Endothelial cell of umbilical vein (primary cell): ENCODE results near the gene SLC16A6. TPM values are rescaled to one million over a fixed set of nuclear protein-coding genes. Genes with fewer than 3 reads are reported as not detected.

ENCODE experiments used
- BruUV-seq: library from RNA; stranded (reverse); fragments of 400-500 nt; replicated peaks from 2 replicates; lab custom pipeline; 2021; lab: Mats Ljungman, UMichigan
- CTCF ChIA-PET: fragments of 300-600, 350-600 bp; sonication (Branson Sonifier 250); formaldehyde crosslinking; loops from one replicate; lab custom pipeline; 2021; ENCODE audit warnings: antibody characterized with exemption, inconsistent platforms; lab: Charles Lee
- POLR2A ChIA-PET: fragments of 300-600, 350-600 bp; sonication (Branson Sonifier 250); formaldehyde crosslinking; loops from one replicate; lab custom pipeline; 2021; ENCODE audit warnings: antibody characterized with exemption, inconsistent platforms; lab: Charles Lee
- DNase-seq: peaks from one replicate; pipeline ENCODE4 v3.0.0-alpha.2; 2011; ENCODE audit warnings: low read depth, low spot score
- FAIRE-seq: peaks from 2 replicates; lab custom pipeline; 2011; peaks lifted over from hg19 to GRCh38; lab: Jason Lieb, UNC
- H2AFZ ChIP-seq: 2 replicates; pipeline ENCODE4 v1.6.0; 2012; ENCODE audit warnings: low read depth, low read length, control low read depth, inconsistent platforms
- H3K27ac ChIP-seq: 2 replicates; pipeline ENCODE4 v1.5.1; 2011; ENCODE audit warnings: low read depth, mild to moderate bottlenecking, control low read depth, low read length, moderate library complexity; ENCODE audit not compliant: insufficient read depth
- H3K27me3 ChIP-seq, 2 experiments: 2 replicates each; pipeline versions ENCODE4 v1.6.0 to v1.6.1; 2011; ENCODE audit warnings: low read length in 2 of 2, mixed read lengths in 1 of 2; ENCODE audit not compliant: control insufficient read depth in 2 of 2, insufficient read depth in 2 of 2
- H3K36me3 ChIP-seq, 2 experiments: 2 replicates in 1 of 2; 3 replicates in 1 of 2; pipeline ENCODE4 v1.5.1; 2011; ENCODE audit warnings: low read length in 2 of 2, mild to moderate bottlenecking in 1 of 2, moderate library complexity in 1 of 2; ENCODE audit not compliant: control insufficient read depth in 2 of 2, insufficient read depth in 2 of 2; ENCODE audit errors: extremely low read depth in 1 of 2
- H3K4me1 ChIP-seq: 3 replicates; pipeline ENCODE4 v1.5.1; 2011; ENCODE audit warnings: mild to moderate bottlenecking, low read length; ENCODE audit not compliant: control insufficient read depth, insufficient read depth; ENCODE audit errors: extremely low read depth
- H3K4me2 ChIP-seq: 2 replicates; pipeline ENCODE4 v1.6.1; 2011; ENCODE audit warnings: low read length, control low read depth, mixed read lengths; ENCODE audit not compliant: insufficient read depth
- H3K4me3 ChIP-seq, 3 experiments: fragments of 200-600 bp in 1 of 3; sonication (generic), shearing (Covaris generic) in 1 of 3; replicated peaks in 1 of 3; 2 replicates each; pipeline ENCODE4 v1.5.1; 2011 to 2016; ENCODE audit warnings: control low read depth in 3 of 3, low read length in 3 of 3, mild to moderate bottlenecking in 2 of 3, inconsistent platforms in 1 of 3, low read depth in 1 of 3, moderate library complexity in 1 of 3; ENCODE audit not compliant: insufficient read depth in 1 of 3
- H3K79me2 ChIP-seq: 2 replicates; pipeline ENCODE4 v1.6.0; 2012; ENCODE audit warnings: low read length, inconsistent platforms; ENCODE audit not compliant: control insufficient read depth, insufficient read depth
- H3K9ac ChIP-seq: replicated peaks from 2 replicates; pipeline ENCODE3; 2011; ENCODE audit warnings: low read length, control low read depth; ENCODE audit not compliant: insufficient read depth; ENCODE audit errors: extremely low read depth
- H3K9me1 ChIP-seq: replicated peaks from 3 replicates; pipeline ENCODE4 v1.6.0; 2011; ENCODE audit warnings: mild to moderate bottlenecking, low read length; ENCODE audit not compliant: control insufficient read depth, insufficient read depth; ENCODE audit errors: extremely low read depth
- H3K9me3 ChIP-seq: replicated peaks from 2 replicates; pipeline ENCODE4 v1.5.1; 2012; ENCODE audit warnings: low read length, inconsistent platforms; ENCODE audit not compliant: control insufficient read depth, insufficient read depth
- H4K20me1 ChIP-seq: replicated peaks from 2 replicates; pipeline ENCODE3; 2011; ENCODE audit warnings: mild to moderate bottlenecking, low read length; ENCODE audit not compliant: control insufficient read depth, insufficient read depth; ENCODE audit errors: extremely low read depth
- CTCF ChIP-seq, 2 donors: IDR thresholded peaks; 1 replicate in 1 of 2; 2 replicates in 1 of 2; pipeline ENCODE4 v1.5.1; 2011; ENCODE audit warnings: low read length in 2 of 2, mild to moderate bottlenecking in 2 of 2, moderate library complexity in 2 of 2, control low read depth in 1 of 2, inconsistent platforms in 1 of 2, low read depth in 1 of 2; ENCODE audit not compliant: insufficient read depth in 1 of 2; ENCODE audit errors: extremely low read depth in 1 of 2
- EZH2 ChIP-seq: IDR thresholded peaks from 2 replicates; pipeline ENCODE4 v1.6.1; 2012; ENCODE audit warnings: borderline replicate concordance, low read depth, mild to moderate bottlenecking, moderate library complexity, low read length, inconsistent platforms; ENCODE audit not compliant: severe bottlenecking
- FOS ChIP-seq: IDR thresholded peaks from 2 replicates; pipeline ENCODE4 v1.6.1; 2011; ENCODE audit warnings: mild to moderate bottlenecking, low read length, moderate library complexity, borderline replicate concordance; ENCODE audit not compliant: insufficient read depth
- GATA2 ChIP-seq: IDR thresholded peaks from 2 replicates; pipeline ENCODE4 v1.7.0; 2011; ENCODE audit warnings: low read depth, mild to moderate bottlenecking, moderate library complexity, mixed read lengths, low read length; ENCODE audit not compliant: insufficient read length, insufficient read depth
- JUN ChIP-seq: IDR thresholded peaks from 2 replicates; pipeline ENCODE4 v1.6.1; 2011; ENCODE audit warnings: borderline replicate concordance, low read depth; ENCODE audit not compliant: insufficient read length, insufficient read depth
- MAX ChIP-seq: IDR thresholded peaks from 2 replicates; pipeline ENCODE4 v1.6.1; 2011; ENCODE audit not compliant: insufficient read depth, insufficient read length
- MYC ChIP-seq: IDR thresholded peaks from one replicate; pipeline ENCODE4 v1.6.1; 2011; ENCODE audit warnings: mild to moderate bottlenecking, low read depth, low read length
- POLR2A ChIP-seq: IDR thresholded peaks from 2 replicates; pipeline ENCODE4 v1.6.1; 2012; ENCODE audit warnings: low read depth, mild to moderate bottlenecking, control low read depth, low read length
- POLR2AphosphoS5 ChIP-seq: IDR thresholded peaks from 2 replicates; pipeline ENCODE4 v1.6.1; 2012; ENCODE audit warnings: low read depth, mild to moderate bottlenecking, control low read depth, low read length, moderate library complexity; ENCODE audit not compliant: insufficient read depth
- dilution Hi-C: fragments of 300-500 bp; cut with MboI; formaldehyde crosslinking; loops from one replicate; pipeline ENCODE4 v1.15.0; 2019; ENCODE audit warnings: low sequenced_read_pairs; ENCODE audit not compliant: extremely low pct_ligation_motif_present
- intact Hi-C: fragments of 100-400 bp; cut with micrococcal nuclease; formaldehyde crosslinking; loops from one replicate; pipeline ENCODE4 v1.10.0; 2022
- polyA plus RNA-seq, 4 experiments: library from polyadenylated mRNA; depleted of rRNA in 3 of 4; stranded (reverse) in 3 of 4; unstranded in 1 of 4; fragments of >200 nt; gene quantifications; 2 replicates each; pipeline versions ENCODE4 v1.2.1 to v1.2.3, GENCODE V29; 2011 to 2012; ENCODE audit warnings: missing spikeins in 1 of 4
- total RNA-seq: library from RNA; stranded (reverse); gene quantifications from 2 replicates; pipeline ENCODE4 v1.2.3, GENCODE V29; 2021

SLC16A6 gene
- total and polyA plus RNA-seq, 2 donors (not counting 3 experiments of a cell fraction or from before 2014, with no cell fraction given) = 0.65 to 0.91 TPM

GRCh38 chr17:68229619-68230018, 61.3 kb downstream of the SLC16A6 start:
- dilution Hi-C loops = no loop called here
- no peak overlapping the region for H3K4me2 ChIP-seq
- CTCF ChIA-PET = no interaction called here

More at GRCh38 chr17:68229619-68230018, 61.3 kb downstream of the SLC16A6 start:
- no peak overlapping the region for H2AFZ ChIP-seq
- POLR2A ChIA-PET = no interaction called here
- H3K36me3 ChIP-seq = peaks cover 0 to 2% of the 10 kb centered on the region in 2 experiments
- DNase-seq (no peak), FAIRE-seq (no peak)
- intact Hi-C loops = no loop called here
- no peaks in the 10 kb centered on the region for H4K20me1 ChIP-seq
- no peaks in the 10 kb centered on the region for H3K9me3 ChIP-seq
- no peak overlapping the region for H3K4me3 ChIP-seq
- no peaks in the 10 kb centered on the region for H3K27me3 ChIP-seq
- TF ChIP-seq CTCF (IDR thresholded peaks at IDR 0.05; ENCODE audit: extremely low read depth in 1 of 2, insufficient read depth in 1 of 2, low read depth in 1 of 2, low read length in 2 of 2) (no peak), EZH2 (no peak), POLR2A (no peak), MAX (no peak), FOS (no peak), JUN (no peak), GATA2 (no peak), MYC (no peak), POLR2AphosphoS5 (no peak)
- H3K9ac ChIP-seq = no peak overlapping the region
- no peaks in the 10 kb centered on the region for H3K4me1 ChIP-seq
- H3K79me2 ChIP-seq = no peaks in the 10 kb centered on the region
- no peak overlapping the region for H3K27ac ChIP-seq
- BruUV-seq = no TSS peak
- no peaks in the 10 kb centered on the region for H3K9me1 ChIP-seq
